CD14-positive monocyte (primary cell): ENCODE measurements around the gene DUSP1. TPM values are rescaled to one million over a fixed set of nuclear protein-coding genes. Genes with fewer than 3 reads are reported as not detected.

Experiments
- DNase-seq, 3 donors: peaks; one replicate each; pipeline ENCODE4 v3.0.0-alpha.2; 2011 to 2022
- H2AFZ ChIP-seq: 2 replicates; pipeline ENCODE4 v1.6.0; 2012; ENCODE audit warnings: mild to moderate bottlenecking, low read depth, low read length, inconsistent platforms; ENCODE audit not compliant: insufficient read depth, poor library complexity, severe bottlenecking
- H3K27ac ChIP-seq, 2 donors: 1 replicate in 1 of 2; 2 replicates in 1 of 2; pipeline ENCODE4 v1.5.1; 2012 to 2013; ENCODE audit warnings: low read length in 2 of 2, control low read depth in 1 of 2, inconsistent platforms in 1 of 2, low read depth in 1 of 2, mild to moderate bottlenecking in 1 of 2
- H3K27me3 ChIP-seq, 2 donors: one replicate each; pipeline versions ENCODE4 v1.6.0 to v1.6.1; 2011 to 2013; ENCODE audit warnings: low read length in 2 of 2; ENCODE audit not compliant: control insufficient read depth in 2 of 2, insufficient read depth in 2 of 2
- H3K36me3 ChIP-seq, 2 donors: replicated peaks in 1 of 2; 1 replicate in 1 of 2; 2 replicates in 1 of 2; pipeline versions ENCODE4 v1.5.1 to v1.6.1; 2012 to 2013; ENCODE audit warnings: low read length in 2 of 2, control low read depth in 1 of 2, inconsistent platforms in 1 of 2, mild to moderate bottlenecking in 1 of 2; ENCODE audit not compliant: insufficient read depth in 2 of 2, control insufficient read depth in 1 of 2
- H3K4me1 ChIP-seq, 2 donors: 1 replicate in 1 of 2; 2 replicates in 1 of 2; pipeline versions ENCODE4 v1.5.1 to v1.6.1; 2012 to 2013; ENCODE audit warnings: low read length in 2 of 2, control low read depth in 1 of 2, inconsistent platforms in 1 of 2, mild to moderate bottlenecking in 1 of 2, moderate library complexity in 1 of 2; ENCODE audit not compliant: insufficient read depth in 2 of 2, control insufficient read depth in 1 of 2
- H3K4me2 ChIP-seq: replicated peaks from 2 replicates; pipeline ENCODE3; 2012; ENCODE audit warnings: low read length, moderate library complexity, mild to moderate bottlenecking; ENCODE audit not compliant: poor library complexity, severe bottlenecking; ENCODE audit errors: extremely low read depth
- H3K4me3 ChIP-seq, 3 experiments: fragments of 200-600 bp in 1 of 3; sonication (generic) in 1 of 3; replicated peaks in 1 of 3; 1 replicate in 2 of 3; 2 replicates in 1 of 3; pipeline ENCODE4 v1.5.1; 2011 to 2013; ENCODE audit warnings: low read length in 3 of 3, mild to moderate bottlenecking in 3 of 3, control low read depth in 2 of 3, low read depth in 2 of 3, inconsistent platforms in 1 of 3, moderate library complexity in 1 of 3
- H3K79me2 ChIP-seq: 2 replicates; pipeline ENCODE4 v1.6.0; 2012; ENCODE audit warnings: mild to moderate bottlenecking, control low read depth, inconsistent platforms, low read length, moderate library complexity; ENCODE audit not compliant: insufficient read depth
- H3K9ac ChIP-seq: 2 replicates; pipeline ENCODE4 v1.6.0; 2017; ENCODE audit warnings: low read length, mild to moderate bottlenecking; ENCODE audit not compliant: insufficient read depth, poor library complexity, severe bottlenecking
- H3K9me3 ChIP-seq, 2 donors: replicated peaks in 1 of 2; 1 replicate in 1 of 2; 2 replicates in 1 of 2; pipeline versions ENCODE4 v1.5.1 to v1.6.1; 2012 to 2013; ENCODE audit warnings: low read length in 2 of 2, control low read depth in 1 of 2; ENCODE audit not compliant: control insufficient read depth in 1 of 2, insufficient read depth in 1 of 2
- H4K20me1 ChIP-seq: 2 replicates; pipeline ENCODE4 v1.6.0; 2012; ENCODE audit warnings: mild to moderate bottlenecking, low read length, control low read depth, moderate library complexity; ENCODE audit not compliant: insufficient read depth
- H3K27ac Mint-ChIP-seq, 7 donors: one replicate each; pipeline ENCODE4 v1.8.0; 2020; ENCODE audit warnings: mild to moderate bottlenecking in 7 of 7, mixed read lengths in 7 of 7, moderate library complexity in 6 of 7, inconsistent platforms in 2 of 7
- H3K27me3 Mint-ChIP-seq, 3 donors: one replicate each; pipeline ENCODE4 v1.8.0; 2021 to 2022; ENCODE audit warnings: low read depth in 3 of 3, mild to moderate bottlenecking in 3 of 3, mixed read lengths in 3 of 3, moderate library complexity in 3 of 3, inconsistent platforms in 1 of 3
- H3K36me3 Mint-ChIP-seq, 2 donors: one replicate each; pipeline ENCODE4 v1.8.0; 2020; ENCODE audit warnings: mixed read lengths in 2 of 2, inconsistent platforms in 1 of 2, mild to moderate bottlenecking in 1 of 2
- H3K4me1 Mint-ChIP-seq: one replicate; pipeline ENCODE4 v1.8.0; 2020; ENCODE audit warnings: mild to moderate bottlenecking, mixed read lengths
- H3K4me3 Mint-ChIP-seq, 2 donors: one replicate each; pipeline ENCODE4 v1.8.0; 2020; ENCODE audit warnings: mild to moderate bottlenecking in 2 of 2, mixed read lengths in 2 of 2, moderate library complexity in 1 of 2
- H3K9me3 Mint-ChIP-seq, 7 donors: one replicate each; pipeline ENCODE4 v1.8.0; 2020 to 2022; ENCODE audit warnings: mixed read lengths in 7 of 7, mild to moderate bottlenecking in 6 of 7, moderate library complexity in 6 of 7, inconsistent platforms in 2 of 7
- CTCF ChIP-seq: fragments of 200-600 bp; IDR thresholded peaks from one replicate; pipeline ENCODE4 v1.8.0; 2022; ENCODE audit warnings: antibody characterized with exemption, mild to moderate bottlenecking
- WGBS: methylation state at CpG from one replicate; pipeline ENCODE4 v1.1.5; 2013; ENCODE audit warnings: missing lambda C conversion rate; ENCODE audit not compliant: insufficient coverage; 5-methylcytosine and 5-hydroxymethylcytosine counted together
- intact Hi-C, 2 donors: fragments of 100-400 bp; cut with micrococcal nuclease; formaldehyde crosslinking; loops; one replicate each; pipeline versions ENCODE4 v1.15.0 to v1.15.1; 2023
- polyA plus RNA-seq, 3 donors: library from polyadenylated mRNA; depleted of rRNA in 1 of 3; unstranded in 2 of 3; stranded (reverse) in 1 of 3; fragments of 300-500 nt in 2 of 3; fragments of >200 nt in 1 of 3; fragmentation: Illumina TruSeq in 2 of 3; gene quantifications; 1 replicate in 2 of 3; 2 replicates in 1 of 3; pipeline ENCODE4 v1.2.3, GENCODE V29; 2012 to 2021

The DUSP1 gene
- polyA plus RNA-seq, 3 donors = 1,963 to 4,884 (median 3,954) TPM

DNA sequence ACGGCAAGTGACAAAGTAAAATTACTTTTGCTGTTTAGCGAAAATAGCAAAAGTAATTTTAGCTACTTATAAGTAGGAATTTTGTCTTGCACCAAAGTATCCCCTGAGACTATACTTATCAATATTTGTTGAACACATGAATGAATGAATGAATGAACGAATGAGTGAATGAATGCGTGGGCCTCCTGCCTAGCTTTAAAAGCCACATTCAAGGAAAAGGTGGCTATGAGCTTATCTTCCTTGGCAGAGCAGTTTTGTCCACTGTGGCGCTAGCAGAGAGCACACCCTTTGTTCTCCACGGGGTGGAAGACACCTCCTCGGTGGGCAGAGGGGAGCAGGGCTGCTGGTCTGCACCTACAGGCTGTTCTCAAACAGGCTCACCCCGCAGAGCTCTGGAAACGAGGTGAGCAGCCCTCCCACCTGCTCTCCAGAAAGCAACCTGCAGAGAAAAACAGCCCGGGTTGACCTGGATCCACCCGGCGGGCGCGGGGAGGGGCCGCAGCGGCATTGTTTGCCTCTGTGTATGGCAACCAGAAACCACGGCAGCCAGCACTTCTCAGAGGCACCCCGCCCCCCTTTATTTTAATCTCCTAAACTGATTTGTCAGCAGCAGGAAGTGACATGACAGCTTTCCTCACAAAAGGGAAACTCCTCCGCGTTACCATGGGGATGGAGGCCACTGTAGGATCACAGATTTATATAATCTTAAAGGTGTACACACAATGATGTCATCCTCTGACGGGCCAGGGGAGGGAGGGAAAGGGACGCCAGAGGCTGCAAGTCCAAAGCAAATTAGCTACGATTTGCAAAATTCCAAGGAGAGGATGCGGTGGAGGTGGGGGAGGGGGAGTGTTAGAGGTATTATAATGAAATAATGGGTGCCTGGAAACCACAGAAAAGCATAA, 5.9 kb downstream of the DUSP1 start:
- no peak for TF ChIP-seq CTCF
- H3K27me3 ChIP-seq = no peaks in the 10 kb centered on the region
- intact Hi-C loops = loop anchor here in 1 of 2 donors (2.0 kb wide), 2 partner anchors 48 to 122 kb away; no protein-coding TSS in a partner anchor
- peaks cover 3 to 28% (median 14%) of the 10 kb centered on the region in 3 donors for H3K27me3 Mint-ChIP-seq
- peaks cover 38 to 44% of the 10 kb centered on the region in 2 donors for H3K4me1 ChIP-seq
- H4K20me1 ChIP-seq = peaks cover 46% of the 10 kb centered on the region
- WGBS = 1% methylated on average over 10 of the region's 24 CpGs
- H3K79me2 ChIP-seq = peaks cover 27% of the 10 kb centered on the region
- H3K4me2 ChIP-seq = peak overlapping the region; percentile 94
- no peaks in the 10 kb centered on the region for H3K9me3 ChIP-seq
- H3K9ac ChIP-seq = peak overlapping the region; percentile 100
- peak overlapping the region; percentile 94 to 100 for H3K4me3 Mint-ChIP-seq
- H3K4me1 Mint-ChIP-seq = peaks cover 41% of the 10 kb centered on the region
- H3K9me3 Mint-ChIP-seq = peaks cover 0 to 21% (median 15%) of the 10 kb centered on the region in 7 donors
- peak overlapping the region; percentile 89 to 100 for H3K27ac ChIP-seq
- peaks cover 24 to 29% of the 10 kb centered on the region in 2 donors for H3K36me3 ChIP-seq
- no peak overlapping the region for H2AFZ ChIP-seq
- DNase-seq = peak; percentile 100
- peak overlapping the region; percentile 94 to 99 (median 98) for H3K27ac Mint-ChIP-seq
- peak overlapping the region; percentile 34 to 95 (median 42) for H3K4me3 ChIP-seq
- peaks cover 33 to 42% of the 10 kb centered on the region in 2 donors for H3K36me3 Mint-ChIP-seq

GRCh38 chr5:172763120-172763464, 7.9 kb downstream of the DUSP1 start:
- no peaks in the 10 kb centered on the region for H3K27me3 ChIP-seq
- no peak overlapping the region for H2AFZ ChIP-seq
- Mint-ChIP-seq H3K4me1 (peaks cover 43% of the 10 kb centered on the region), H3K27ac (peak overlapping the region in 1 of 7 donors; percentile 99), H3K36me3 (peaks cover 13 to 21% of the 10 kb centered on the region in 2 donors), H3K9me3 (peaks cover 0 to 14% (median 5%) of the 10 kb centered on the region in 7 donors), H3K27me3 (peaks cover 3 to 10% (median 3%) of the 10 kb centered on the region in 3 donors), H3K4me3 (no peak overlapping the region)
- H4K20me1 ChIP-seq = peaks cover 26% of the 10 kb centered on the region
- TF ChIP-seq CTCF = no peak
- H3K4me1 ChIP-seq = peaks cover 24 to 38% of the 10 kb centered on the region in 2 donors
- H3K4me2 ChIP-seq = no peak overlapping the region
- no peak overlapping the region for H3K27ac ChIP-seq
- DNase-seq = no peak
- H3K79me2 ChIP-seq = peaks cover 7% of the 10 kb centered on the region
- WGBS = 98% methylated on average over 8 of the region's 21 CpGs
- no peak overlapping the region for H3K4me3 ChIP-seq
- H3K36me3 ChIP-seq = peaks cover 3 to 8% of the 10 kb centered on the region in 2 donors
- no peaks in the 10 kb centered on the region for H3K9me3 ChIP-seq
- intact Hi-C loops = no loop called here
- no peak overlapping the region for H3K9ac ChIP-seq
